Caco-2 (cell line): ENCODE results near the gene CSAD. TPM values are rescaled to one million over a fixed set of nuclear protein-coding genes. Genes with fewer than 3 reads are reported as not detected.

Experiments used
- BruUV-seq: library from RNA; stranded (reverse); fragments of 400-500 nt; replicated peaks from 2 replicates; lab custom pipeline; 2021; lab: Mats Ljungman, UMichigan
- CTCF ChIA-PET: fragments of 300-600 bp; sonication (Branson Sonifier 250); formaldehyde crosslinking; loops from one replicate; lab custom pipeline; 2022; ENCODE audit warnings: antibody characterized with exemption; lab: Charles Lee
- POLR2A ChIA-PET: fragments of 300-600 bp; sonication (Branson Sonifier 250); formaldehyde crosslinking; loops from one replicate; lab custom pipeline; 2022; ENCODE audit warnings: antibody characterized with exemption; lab: Charles Lee
- DNase-seq, 2 experiments: peaks; one replicate each; pipeline versions ENCODE4 v3.0.0 to v3.0.0-alpha.2; 2020 to 2022
- H3K27me3 ChIP-seq: replicated peaks from 2 replicates; pipeline ENCODE4 v1.6.0; 2011; ENCODE audit warnings: low read length; ENCODE audit not compliant: control insufficient read depth, insufficient read depth
- H3K36me3 ChIP-seq: 2 replicates; pipeline ENCODE4 v1.5.1; 2011; ENCODE audit warnings: low read length; ENCODE audit not compliant: control insufficient read depth, insufficient read depth
- H3K4me1 ChIP-seq: fragments of 250-450 bp; sonication (Bioruptor Pico); 2 replicates; pipeline ENCODE4 v1.5.1; 2020; ENCODE audit warnings: mild to moderate bottlenecking
- H3K4me3 ChIP-seq: 2 replicates; pipeline ENCODE4 v1.5.1; 2011; ENCODE audit warnings: low read depth, mild to moderate bottlenecking, control low read depth, low read length
- H3K9me3 ChIP-seq: fragments of 250-450 bp; sonication (Bioruptor Pico); 2 replicates; pipeline ENCODE4 v1.5.1; 2020; ENCODE audit warnings: mild to moderate bottlenecking, moderate library complexity
- H3K27ac Mint-ChIP-seq: one replicate; pipeline ENCODE4 v1.8.0; 2022; ENCODE audit warnings: mixed read lengths; ENCODE audit not compliant: unreplicated experiment
- H3K27me3 Mint-ChIP-seq: one replicate; pipeline ENCODE4 v1.8.0; 2022; ENCODE audit warnings: mixed read lengths; ENCODE audit not compliant: insufficient read depth, unreplicated experiment
- H3K36me3 Mint-ChIP-seq: one replicate; pipeline ENCODE4 v1.8.0; 2022; ENCODE audit warnings: mild to moderate bottlenecking, mixed read lengths; ENCODE audit not compliant: insufficient read depth, unreplicated experiment
- H3K4me1 Mint-ChIP-seq: one replicate; pipeline ENCODE4 v1.8.0; 2022; ENCODE audit warnings: low read depth, mixed read lengths; ENCODE audit not compliant: unreplicated experiment
- H3K4me3 Mint-ChIP-seq: one replicate; pipeline ENCODE4 v1.8.0; 2022; ENCODE audit warnings: mild to moderate bottlenecking, moderate library complexity, mixed read lengths; ENCODE audit not compliant: unreplicated experiment
- H3K9me3 Mint-ChIP-seq: one replicate; pipeline ENCODE4 v1.8.0; 2022; ENCODE audit warnings: mixed read lengths; ENCODE audit not compliant: unreplicated experiment
- CTCF ChIP-seq, 2 experiments: fragments of 200-600 bp in 1 of 2; IDR thresholded peaks; 1 replicate in 1 of 2; 2 replicates in 1 of 2; pipeline versions ENCODE4 v1.5.1 to v1.8.0; 2011 to 2022; ENCODE audit warnings: antibody characterized with exemption in 1 of 2, control low read depth in 1 of 2, inconsistent platforms in 1 of 2, low read depth in 1 of 2, low read length in 1 of 2, mild to moderate bottlenecking in 1 of 2, moderate library complexity in 1 of 2; ENCODE audit not compliant: insufficient read depth in 1 of 2, severe bottlenecking in 1 of 2, unreplicated experiment in 1 of 2
- intact Hi-C: fragments of 100-400 bp; cut with micrococcal nuclease; formaldehyde crosslinking; loops from one replicate; pipeline ENCODE4 v1.10.0; 2022; ENCODE audit not compliant: unreplicated experiment
- total RNA-seq: library from RNA; stranded (reverse); gene quantifications from 2 replicates; pipeline ENCODE4 v1.2.3, GENCODE V29; 2022

CSAD gene
- total RNA-seq, 1 experiment from 2014 or later: 20.1 TPM

GRCh38 chr12:53215497-53215896 lies 34.8 kb upstream of the CSAD start:
- Mint-ChIP-seq H3K9me3 (no peaks in the 10 kb centered on the region), H3K4me3 (no peak overlapping the region), H3K4me1 (peaks cover 23% of the 10 kb centered on the region), H3K27ac (no peak overlapping the region), H3K36me3 (peaks cover under 1% of the 10 kb centered on the region), H3K27me3 (no peaks in the 10 kb centered on the region)
- Histone ChIP-seq H3K4me1 (peaks cover 15% of the 10 kb centered on the region; the same call in 1 of the 2 replicates), H3K36me3 (no peaks in the 10 kb centered on the region), H3K27me3 (no peaks in the 10 kb centered on the region), H3K9me3 (no peaks in the 10 kb centered on the region), H3K4me3 (no peak overlapping the region)
- TF ChIP-seq CTCF (IDR thresholded peaks at IDR 0.05; ENCODE audit: insufficient read depth in 1 of 2, low read depth in 1 of 2, low read length in 1 of 2, severe bottlenecking in 1 of 2, unreplicated experiment in 1 of 2): no peak
- no TSS peak for BruUV-seq
- ChIA-PET POLR2A (no interaction called here), CTCF (interaction anchor here (0.9 to 2.9 kb wide), 3 partner anchors 106 to 130 kb away, joined by 3 to 6 read pairs (median 4); partner anchors contain the start of gene AAAS)
- intact Hi-C loops: no loop called here
- DNase-seq: no peak

- Histone ChIP-seq H3K9me3 (no peaks in the 10 kb centered on the region), H3K4me3 (no peak overlapping the region), H3K27me3 (no peaks in the 10 kb centered on the region), H3K4me1 (peaks cover 15% of the 10 kb centered on the region; the same call in 1 of the 2 replicates), H3K36me3 (no peaks in the 10 kb centered on the region)
- H3K27ac Mint-ChIP-seq: no peak overlapping the region
- H3K4me3 Mint-ChIP-seq: no peak overlapping the region
- ChIA-PET POLR2A (no interaction called here), CTCF (interaction anchor here (0.9 to 3.6 kb wide), 5 partner anchors 29 to 149 kb away, joined by 3 to 41 read pairs (median 7); partner anchors contain the start of gene AAAS)
- no peaks in the 10 kb centered on the region for H3K36me3 Mint-ChIP-seq
- no peak for TF ChIP-seq CTCF (IDR thresholded peaks at IDR 0.05; ENCODE audit: insufficient read depth in 1 of 2, low read depth in 1 of 2, low read length in 1 of 2, severe bottlenecking in 1 of 2, unreplicated experiment in 1 of 2)
- H3K9me3 Mint-ChIP-seq: no peaks in the 10 kb centered on the region
- H3K27me3 Mint-ChIP-seq: no peaks in the 10 kb centered on the region
- intact Hi-C loops: no loop called here
- no peak for DNase-seq
- no TSS peak for BruUV-seq
- peaks cover 23% of the 10 kb centered on the region for H3K4me1 Mint-ChIP-seq
Observed at GRCh38 chr12:53214687-53215455, 34.1 kb upstream of the CSAD start.

GRCh38 chr12:53214221-53214620 lies 33.5 kb upstream of the CSAD start:
- H3K9me3 Mint-ChIP-seq: no peaks in the 10 kb centered on the region
- no peak for TF ChIP-seq CTCF (IDR thresholded peaks at IDR 0.05; ENCODE audit: insufficient read depth in 1 of 2, low read depth in 1 of 2, low read length in 1 of 2, severe bottlenecking in 1 of 2, unreplicated experiment in 1 of 2)
- no peaks in the 10 kb centered on the region for H3K36me3 ChIP-seq
- no peak for DNase-seq
- H3K4me3 ChIP-seq: no peak overlapping the region
- H3K4me1 Mint-ChIP-seq: peaks cover 16% of the 10 kb centered on the region
- H3K27ac Mint-ChIP-seq: no peak overlapping the region
- no peaks in the 10 kb centered on the region for H3K27me3 Mint-ChIP-seq
- intact Hi-C loops: no loop called here
- H3K36me3 Mint-ChIP-seq: no peaks in the 10 kb centered on the region
- no peaks in the 10 kb centered on the region for H3K27me3 ChIP-seq
- CTCF ChIA-PET: interaction anchor here (1.0 to 3.6 kb wide), 11 partner anchors 27 to 149 kb away, joined by 4 to 41 read pairs (median 7); partner anchors contain the start of genes AAAS, MYG1 and PFDN5
- POLR2A ChIA-PET: interaction anchor here (1.1 kb wide), 1 partner anchor 37 kb away, joined by 3 read pairs; a partner anchor contains a TSS
- peaks cover 8% of the 10 kb centered on the region; the same call in 1 of the 2 replicates for H3K4me1 ChIP-seq
- no TSS peak for BruUV-seq
- no peaks in the 10 kb centered on the region for H3K9me3 ChIP-seq
- H3K4me3 Mint-ChIP-seq: no peak overlapping the region
